ENCODE data around the gene INSYN1. TPM values are rescaled to one million over a fixed set of nuclear protein-coding genes. Genes with fewer than 3 reads are reported as not detected.

Gene INSYN1
- total RNA-seq, 1 donor from 2014 or later, result 4.8 TPM

- Mint-ChIP-seq H3K27me3 (ENCODE audit: unreplicated experiment) (peaks cover 4% of the 10 kb centered on the region), H3K27ac (ENCODE audit: unreplicated experiment) (no peak overlapping the region), H3K36me3 (ENCODE audit: low read depth, unreplicated experiment) (peaks cover 6% of the 10 kb centered on the region), H3K4me3 (ENCODE audit: unreplicated experiment) (no peak overlapping the region), H3K4me1 (ENCODE audit: unreplicated experiment) (no peaks in the 10 kb centered on the region), H3K9me3 (ENCODE audit: unreplicated experiment) (no peaks in the 10 kb centered on the region)
- no peak for TF ChIP-seq CTCF (IDR thresholded peaks at IDR 0.05; ENCODE audit: unreplicated experiment)
- DNase-seq (ENCODE audit: low spot score), result no peak
Measured at GRCh38 chr15:73771385-73772045, 18.4 kb upstream of the INSYN1 start.

DNA sequence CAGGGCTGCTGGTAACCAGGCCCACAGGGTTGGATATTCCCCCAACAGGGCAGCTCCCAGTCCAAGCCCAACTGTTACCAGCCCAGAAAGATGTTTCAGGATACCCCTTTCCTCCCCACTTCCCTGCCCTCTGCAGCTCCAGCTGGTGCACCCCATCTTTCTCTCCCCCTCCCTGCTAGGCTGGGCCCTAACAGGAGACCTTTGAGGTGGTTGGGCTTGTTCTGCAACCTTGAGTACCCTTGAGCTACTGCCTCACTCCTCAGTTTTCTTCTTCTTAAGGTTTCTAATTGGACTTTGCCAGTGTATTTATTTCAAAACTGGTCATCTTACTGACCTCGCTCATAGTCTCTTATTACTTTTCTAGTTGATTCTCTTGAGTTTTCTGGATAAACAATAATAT, 16.9 kb upstream of the INSYN1 start:
- no peak for DNase-seq (ENCODE audit: low spot score)
- Mint-ChIP-seq H3K4me3 (ENCODE audit: unreplicated experiment) (no peak overlapping the region), H3K27me3 (ENCODE audit: unreplicated experiment) (peaks cover 6% of the 10 kb centered on the region), H3K4me1 (ENCODE audit: unreplicated experiment) (no peaks in the 10 kb centered on the region), H3K27ac (ENCODE audit: unreplicated experiment) (no peak overlapping the region), H3K36me3 (ENCODE audit: low read depth, unreplicated experiment) (peaks cover 7% of the 10 kb centered on the region), H3K9me3 (ENCODE audit: unreplicated experiment) (no peaks in the 10 kb centered on the region)
- no peak for TF ChIP-seq CTCF (IDR thresholded peaks at IDR 0.05; ENCODE audit: unreplicated experiment)

DNA sequence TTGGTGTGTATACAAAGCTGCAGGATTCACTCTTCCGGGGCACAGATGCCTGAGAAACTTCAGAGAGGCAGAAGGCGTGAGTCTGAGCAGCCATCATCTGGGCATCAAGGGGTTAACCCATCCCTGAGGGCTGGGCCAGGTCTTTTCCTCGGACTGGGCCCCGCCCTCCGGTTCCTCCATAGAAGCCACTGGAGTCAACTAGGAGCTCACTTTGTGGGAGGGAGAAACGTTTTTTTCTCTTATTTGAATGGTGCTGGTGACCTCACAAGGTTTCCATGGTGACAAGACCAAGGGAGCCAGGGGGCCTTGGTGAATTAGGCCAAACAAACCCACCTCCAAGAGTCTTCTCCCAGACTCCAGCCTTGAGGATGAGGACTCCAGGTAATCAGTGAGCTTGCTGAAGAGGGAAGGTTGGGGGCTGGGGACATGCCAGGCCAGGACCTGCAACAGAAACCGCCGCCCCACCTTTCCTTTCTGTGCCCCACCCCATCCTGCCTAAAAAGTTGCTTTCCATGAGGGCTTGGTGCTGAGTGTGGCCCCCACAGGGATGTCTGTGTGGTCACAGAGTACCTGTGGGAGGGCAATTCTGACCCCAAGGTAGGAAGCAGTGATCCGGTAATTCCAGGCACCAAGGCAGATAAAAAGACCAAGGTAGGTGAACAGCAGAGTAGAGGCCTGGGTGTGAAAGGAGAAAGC, 14.8 kb upstream of the INSYN1 start:
- TF ChIP-seq CTCF (IDR thresholded peaks at IDR 0.05; ENCODE audit: unreplicated experiment), result no peak
- H3K27me3 Mint-ChIP-seq (ENCODE audit: unreplicated experiment), result peaks cover 6% of the 10 kb centered on the region
- no peaks in the 10 kb centered on the region for H3K4me1 Mint-ChIP-seq (ENCODE audit: unreplicated experiment)
- H3K9me3 Mint-ChIP-seq (ENCODE audit: unreplicated experiment), result no peaks in the 10 kb centered on the region
- DNase-seq (ENCODE audit: low spot score), result no peak
- peaks cover 7% of the 10 kb centered on the region for H3K36me3 Mint-ChIP-seq (ENCODE audit: low read depth, unreplicated experiment)
- no peak overlapping the region for H3K4me3 Mint-ChIP-seq (ENCODE audit: unreplicated experiment)
- H3K27ac Mint-ChIP-seq (ENCODE audit: unreplicated experiment), result no peak overlapping the region

GRCh38 chr15:73766598-73766997, 13.4 kb upstream of the INSYN1 start:
- no peak overlapping the region for H3K4me3 Mint-ChIP-seq (ENCODE audit: unreplicated experiment)
- H3K9me3 Mint-ChIP-seq (ENCODE audit: unreplicated experiment), result no peaks in the 10 kb centered on the region
- no peak for TF ChIP-seq CTCF (IDR thresholded peaks at IDR 0.05; ENCODE audit: unreplicated experiment)
- H3K4me1 Mint-ChIP-seq (ENCODE audit: unreplicated experiment), result no peaks in the 10 kb centered on the region
- H3K36me3 Mint-ChIP-seq (ENCODE audit: low read depth, unreplicated experiment), result peaks cover 7% of the 10 kb centered on the region
- H3K27me3 Mint-ChIP-seq (ENCODE audit: unreplicated experiment), result peaks cover 6% of the 10 kb centered on the region
- DNase-seq (ENCODE audit: low spot score), result no peak
- H3K27ac Mint-ChIP-seq (ENCODE audit: unreplicated experiment), result peak overlapping the region; percentile 1

DNA sequence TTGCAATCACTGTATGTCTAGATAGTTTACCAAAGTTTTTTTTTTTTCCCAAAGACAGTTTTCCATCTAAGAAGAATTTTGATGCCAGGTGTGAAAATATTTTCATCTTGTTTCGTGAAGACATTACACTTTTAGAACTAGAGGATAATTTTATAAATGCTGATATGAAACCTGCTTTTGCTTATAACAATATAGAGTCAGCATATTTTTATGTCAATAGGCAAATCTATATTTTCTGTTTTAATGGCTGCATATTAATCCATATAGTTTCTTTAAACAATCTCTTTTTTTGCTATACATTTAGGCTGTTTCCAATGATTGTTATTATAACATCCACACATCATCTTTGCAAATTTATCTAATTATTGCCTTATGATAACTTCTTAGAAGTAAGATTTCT, 12.6 kb upstream of the INSYN1 start:
- H3K4me3 Mint-ChIP-seq (ENCODE audit: unreplicated experiment), result no peak overlapping the region
- H3K27ac Mint-ChIP-seq (ENCODE audit: unreplicated experiment), result no peak overlapping the region
- peaks cover 2% of the 10 kb centered on the region for H3K27me3 Mint-ChIP-seq (ENCODE audit: unreplicated experiment)
- no peak for DNase-seq (ENCODE audit: low spot score)
- TF ChIP-seq CTCF (IDR thresholded peaks at IDR 0.05; ENCODE audit: unreplicated experiment), result no peak
- no peaks in the 10 kb centered on the region for H3K9me3 Mint-ChIP-seq (ENCODE audit: unreplicated experiment)
- H3K36me3 Mint-ChIP-seq (ENCODE audit: low read depth, unreplicated experiment), result peaks cover 7% of the 10 kb centered on the region
- no peaks in the 10 kb centered on the region for H3K4me1 Mint-ChIP-seq (ENCODE audit: unreplicated experiment)
